ENCODE results near the gene RHBDD2.

DNA sequence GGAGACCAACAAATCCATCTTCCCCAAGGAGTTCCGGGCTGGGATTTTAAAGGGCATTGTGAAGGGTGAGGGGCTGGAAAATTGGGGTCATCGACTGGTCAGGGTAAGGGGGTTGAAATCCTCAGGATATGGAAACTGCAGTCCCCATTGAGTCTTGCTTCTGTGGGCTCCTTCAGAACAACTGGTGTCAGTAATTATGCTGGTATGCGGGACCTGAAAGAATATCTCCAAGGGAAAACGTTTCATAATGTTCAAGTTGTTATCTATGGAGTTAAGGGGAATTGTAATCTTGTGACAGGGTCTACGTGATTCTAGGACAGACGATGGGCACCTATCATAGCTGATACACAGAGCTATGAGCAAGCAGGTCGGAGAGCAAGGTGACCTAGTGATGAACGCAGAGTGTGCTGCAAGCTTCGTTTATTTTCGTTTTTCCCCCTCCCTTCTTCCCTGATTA lies 494 bp upstream of the RHBDD2 start:
- TF ChIP-seq, protein P1, sequence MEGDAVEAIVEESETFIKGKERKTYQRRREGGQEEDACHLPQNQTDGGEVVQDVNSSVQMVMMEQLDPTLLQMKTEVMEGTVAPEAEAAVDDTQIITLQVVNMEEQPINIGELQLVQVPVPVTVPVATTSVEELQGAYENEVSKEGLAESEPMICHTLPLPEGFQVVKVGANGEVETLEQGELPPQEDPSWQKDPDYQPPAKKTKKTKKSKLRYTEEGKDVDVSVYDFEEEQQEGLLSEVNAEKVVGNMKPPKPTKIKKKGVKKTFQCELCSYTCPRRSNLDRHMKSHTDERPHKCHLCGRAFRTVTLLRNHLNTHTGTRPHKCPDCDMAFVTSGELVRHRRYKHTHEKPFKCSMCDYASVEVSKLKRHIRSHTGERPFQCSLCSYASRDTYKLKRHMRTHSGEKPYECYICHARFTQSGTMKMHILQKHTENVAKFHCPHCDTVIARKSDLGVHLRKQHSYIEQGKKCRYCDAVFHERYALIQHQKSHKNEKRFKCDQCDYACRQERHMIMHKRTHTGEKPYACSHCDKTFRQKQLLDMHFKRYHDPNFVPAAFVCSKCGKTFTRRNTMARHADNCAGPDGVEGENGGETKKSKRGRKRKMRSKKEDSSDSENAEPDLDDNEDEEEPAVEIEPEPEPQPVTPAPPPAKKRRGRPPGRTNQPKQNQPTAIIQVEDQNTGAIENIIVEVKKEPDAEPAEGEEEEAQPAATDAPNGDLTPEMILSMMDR (IDR thresholded peaks at IDR 0.05) = no peak
- TF ChIP-seq POLR2A (IDR thresholded peaks at IDR 0.05) = no peak
